Activated CD8-positive, alpha-beta memory T cell treated with anti-CD3 and anti-CD28 coated beads for 36 hours (primary cell): ENCODE data around the gene TMEM131. TPM values are rescaled to one million over a fixed set of nuclear protein-coding genes. Genes with fewer than 3 reads are reported as not detected.
"Not testable (repeated sequence)": the region's sequence is repeated elsewhere in the genome, so short reads cannot be mapped to it uniquely, and the experiment has no call there.

ENCODE experiments used
- CTCF ChIA-PET: fragments of 350-600 bp; sonication (Branson Sonifier 250); formaldehyde crosslinking; loops from one replicate; lab custom pipeline; 2021; ENCODE audit warnings: antibody characterized with exemption; lab: Charles Lee
- POLR2A ChIA-PET: fragments of 350-600 bp; sonication (Branson Sonifier 250); formaldehyde crosslinking; loops from one replicate; lab custom pipeline; 2021; ENCODE audit warnings: antibody characterized with exemption; lab: Charles Lee
- total RNA-seq, 2 experiments: library from RNA; stranded (reverse); gene quantifications; one replicate each; pipeline ENCODE4 v1.2.3, GENCODE V29; 2021

The TMEM131 gene
- total RNA-seq, 2 experiments from 2014 or later, result 34.9 to 37.9 TPM

DNA sequence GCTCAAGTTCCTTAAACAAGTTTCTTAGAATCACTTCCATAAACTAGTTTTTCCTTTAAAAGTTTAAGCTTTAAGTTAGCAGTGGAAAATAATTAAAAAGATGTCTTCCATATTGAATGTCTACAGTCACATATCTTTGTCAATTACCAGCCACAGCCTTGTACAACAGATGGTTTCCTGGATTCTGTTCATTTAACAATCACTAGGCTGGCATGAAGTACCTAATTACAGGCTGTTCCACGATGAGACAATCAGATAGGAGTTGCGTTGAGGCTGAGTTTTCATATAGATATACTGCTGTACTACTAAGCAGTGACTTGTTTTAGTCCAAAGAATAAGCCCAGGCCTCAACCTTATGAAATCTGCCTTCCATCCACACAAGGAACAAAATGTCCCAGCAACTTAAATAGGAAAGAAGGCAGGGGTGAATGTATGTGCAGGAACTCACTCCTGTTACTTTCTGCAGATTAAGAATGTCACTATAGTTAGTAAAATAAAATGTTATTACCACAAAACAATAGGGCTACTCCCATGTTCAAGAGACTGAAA, 151.4 kb downstream of the TMEM131 start:
- CTCF ChIA-PET, result no interaction called here
- POLR2A ChIA-PET, result no interaction called here

DNA sequence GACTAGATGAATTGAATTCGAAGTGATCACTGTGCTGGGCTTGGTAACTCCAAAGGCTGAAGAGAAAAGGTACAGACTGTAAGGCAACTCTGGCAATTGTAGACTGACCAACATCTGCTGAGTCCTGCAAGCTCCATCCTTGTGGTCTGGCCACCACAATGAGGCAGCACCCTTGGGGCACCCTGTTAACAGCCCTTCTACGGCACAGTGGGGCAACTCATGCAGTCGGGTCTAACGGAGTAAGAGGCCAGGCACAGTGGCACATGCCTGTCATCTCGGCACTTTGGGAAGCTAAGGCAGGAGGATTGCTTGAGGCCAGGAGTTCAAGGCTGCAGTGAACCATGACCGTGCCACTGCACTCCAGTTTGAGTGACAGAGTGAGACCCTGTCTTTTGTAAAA, 155.6 kb downstream of the TMEM131 start:
- POLR2A ChIA-PET, result no interaction called here
- CTCF ChIA-PET, result interaction anchor here (1.3 kb wide), 1 partner anchor 12 kb away, joined by 4 read pairs; no protein-coding TSS in a partner anchor

DNA sequence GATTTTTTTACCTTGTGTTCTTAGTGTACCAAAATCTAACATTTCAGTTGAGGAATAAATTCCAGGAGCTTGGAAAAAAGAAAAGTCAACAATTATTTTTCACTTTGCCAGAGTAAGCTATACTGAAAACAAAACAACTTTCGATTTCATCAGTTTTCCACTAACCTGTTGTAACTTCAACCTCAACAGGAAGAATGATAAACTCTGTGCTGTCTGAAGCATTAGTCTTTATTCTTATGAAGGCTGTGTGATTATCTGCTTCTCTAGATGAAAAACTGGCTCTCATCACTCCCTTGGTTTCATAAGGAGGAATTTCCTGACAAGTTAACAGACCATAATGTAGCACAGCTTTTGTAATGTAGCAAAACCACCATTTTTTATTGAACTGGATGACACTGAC, 161.1 kb downstream of the TMEM131 start:
- POLR2A ChIA-PET, result interaction anchor here (0.5 to 0.6 kb wide), 2 partner anchors 71 to 117 kb away, joined by 3 to 5 read pairs; no protein-coding TSS in a partner anchor
- CTCF ChIA-PET, result no interaction called here

DNA sequence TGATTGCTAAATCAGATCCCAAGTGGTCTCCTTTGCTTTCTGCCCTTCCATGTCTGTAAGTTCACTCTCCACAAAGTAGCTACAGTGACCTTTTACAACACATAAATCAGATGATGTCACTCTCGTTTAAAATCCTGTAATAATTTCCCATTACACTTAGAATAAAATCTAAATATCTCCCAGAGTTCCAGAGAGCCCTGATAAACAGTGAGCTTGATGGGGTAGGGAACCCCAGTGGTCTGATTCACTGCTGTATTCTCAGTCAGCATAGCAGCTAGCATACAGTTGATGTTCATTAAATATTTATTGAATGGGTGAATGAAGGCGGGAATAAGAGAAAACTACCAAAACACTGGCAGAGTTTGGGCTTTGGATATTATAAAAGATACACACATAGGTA, 164.6 kb downstream of the TMEM131 start:
- POLR2A ChIA-PET, result no interaction called here
- CTCF ChIA-PET, result no interaction called here

DNA sequence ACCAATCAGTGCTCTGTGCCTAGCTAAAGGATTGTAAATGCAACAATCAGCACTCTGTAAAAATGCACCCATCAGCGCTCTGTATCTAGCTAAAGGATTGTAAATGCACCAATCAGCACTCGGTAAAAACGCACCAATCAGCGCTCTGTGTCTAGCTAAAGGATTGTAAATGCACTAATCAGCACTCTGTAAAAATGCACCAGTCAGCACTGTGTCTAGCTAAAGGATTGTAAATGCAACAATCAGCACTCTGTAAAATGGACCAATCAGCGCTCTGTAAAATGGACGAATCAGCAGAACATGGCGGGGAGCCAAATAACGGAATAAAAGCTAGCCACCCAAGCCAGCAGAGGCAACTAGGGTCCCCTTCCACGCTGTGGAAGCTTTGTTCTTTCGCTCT, 166.5 kb downstream of the TMEM131 start:
- POLR2A ChIA-PET, CTCF ChIA-PET: not testable (repeated sequence)

DNA sequence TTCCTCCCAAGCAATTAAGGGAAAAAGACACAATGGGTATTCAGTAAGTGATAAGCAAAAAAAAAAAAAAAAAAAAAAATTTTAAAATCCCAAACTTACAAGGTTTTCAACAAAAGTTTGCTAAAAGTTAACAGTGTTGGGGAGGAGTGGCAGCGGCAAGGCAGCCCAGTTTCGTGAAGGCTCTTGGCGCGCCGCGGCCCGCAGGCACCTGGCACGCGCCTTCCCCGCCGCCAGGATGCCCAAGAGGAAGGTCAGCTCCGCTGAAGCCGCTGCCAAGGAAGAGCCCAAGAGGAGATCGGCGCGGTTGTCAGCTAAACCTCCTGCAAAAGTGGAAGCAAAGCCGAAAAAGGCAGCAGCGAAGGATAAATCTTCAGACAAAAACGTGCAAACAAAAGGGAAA, 168.7 kb downstream of the TMEM131 start:
- CTCF ChIA-PET, POLR2A ChIA-PET: not testable (repeated sequence)

DNA sequence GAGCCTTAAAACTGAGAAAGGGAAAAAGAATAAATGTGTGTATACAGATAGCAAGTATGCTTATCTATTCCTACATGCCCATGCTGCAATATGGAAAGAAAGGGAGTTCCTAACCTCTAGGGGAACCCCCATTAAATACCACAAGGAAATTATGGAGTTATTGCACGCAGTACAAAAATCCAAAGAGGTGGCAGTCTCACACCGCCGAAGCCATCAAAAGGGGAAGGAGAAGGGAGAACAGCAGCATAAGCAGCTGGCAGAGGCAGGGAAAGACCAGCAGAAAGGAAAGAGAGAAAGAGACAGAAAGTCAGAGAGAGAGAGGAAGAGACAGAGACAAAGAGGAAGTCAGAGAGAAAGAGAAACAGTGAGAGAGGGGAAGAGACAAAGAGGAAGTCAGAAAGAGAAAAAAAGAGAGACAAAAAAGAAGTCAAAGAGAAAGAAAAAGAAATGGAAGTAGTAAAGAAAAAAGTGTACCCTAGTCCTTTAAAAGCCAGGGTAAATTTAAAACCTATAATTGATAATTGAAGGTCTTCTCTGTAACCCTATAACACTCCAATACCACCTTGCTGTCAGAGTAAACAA, 169.4 kb downstream of the TMEM131 start:
- CTCF ChIA-PET, POLR2A ChIA-PET: not testable (repeated sequence)

DNA sequence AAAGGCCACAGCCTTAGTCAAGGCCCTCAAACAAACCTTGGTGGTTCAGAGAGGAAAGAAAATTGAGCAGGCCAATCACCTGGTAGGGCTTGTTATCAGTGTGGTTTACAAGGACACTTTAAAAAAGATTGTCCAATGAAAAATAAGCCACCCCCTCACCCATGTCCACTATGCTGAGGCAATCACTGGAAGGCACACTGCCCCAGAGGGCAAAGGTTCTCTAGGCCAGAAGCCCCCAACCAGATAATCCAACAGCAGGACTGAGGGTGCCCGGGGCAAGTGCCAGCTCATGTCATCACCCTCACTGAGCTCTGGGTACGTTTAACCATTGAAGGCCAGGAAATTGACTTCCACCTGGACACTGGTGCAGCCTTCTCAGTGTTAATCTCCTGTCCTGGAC, 171.7 kb downstream of the TMEM131 start:
- POLR2A ChIA-PET, CTCF ChIA-PET: not testable (repeated sequence)

DNA sequence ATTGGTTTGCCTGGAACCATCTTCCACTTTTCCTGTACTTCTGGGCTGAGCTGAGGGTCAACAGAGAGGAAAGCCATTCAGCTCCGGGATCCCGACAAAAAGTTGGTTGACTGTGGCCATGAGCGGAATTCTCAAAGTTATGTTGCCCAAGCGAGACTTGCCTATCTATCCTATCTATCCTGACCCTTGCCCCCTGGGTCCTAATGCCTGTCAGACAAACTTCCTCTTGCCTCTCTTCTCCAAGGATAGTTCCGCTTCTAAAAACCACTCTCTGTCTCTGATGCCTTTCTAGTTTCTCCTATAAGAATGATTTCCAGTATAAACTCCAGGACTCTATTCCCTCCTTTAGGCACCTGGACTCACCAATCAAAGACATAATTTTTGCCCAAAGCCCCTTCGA, 173.9 kb downstream of the TMEM131 start:
- POLR2A ChIA-PET, CTCF ChIA-PET: not testable (repeated sequence)

DNA sequence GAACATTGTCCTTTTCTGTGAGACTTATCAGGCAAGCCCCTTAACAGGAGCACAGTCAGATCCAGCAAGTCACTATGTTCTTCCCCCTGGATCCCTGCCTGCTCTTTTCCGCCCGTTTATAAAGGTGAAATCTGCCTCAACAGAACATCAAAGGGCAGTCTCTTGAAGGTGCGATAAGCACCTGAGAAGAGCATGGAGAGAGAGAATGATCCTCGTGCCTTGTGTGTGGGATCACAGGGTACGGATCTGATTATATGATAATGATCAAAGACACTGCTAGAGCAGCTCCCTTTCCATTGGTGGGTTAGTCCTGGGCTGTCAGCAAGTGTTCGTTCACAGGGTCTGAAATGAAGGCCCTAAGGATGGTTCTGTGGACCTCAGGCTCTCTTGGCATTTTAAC, 176.0 kb downstream of the TMEM131 start:
- CTCF ChIA-PET, result interaction anchor here (1.7 kb wide), 1 partner anchor 13 kb away, joined by 5 read pairs; no protein-coding TSS in a partner anchor
- POLR2A ChIA-PET, result no interaction called here

DNA sequence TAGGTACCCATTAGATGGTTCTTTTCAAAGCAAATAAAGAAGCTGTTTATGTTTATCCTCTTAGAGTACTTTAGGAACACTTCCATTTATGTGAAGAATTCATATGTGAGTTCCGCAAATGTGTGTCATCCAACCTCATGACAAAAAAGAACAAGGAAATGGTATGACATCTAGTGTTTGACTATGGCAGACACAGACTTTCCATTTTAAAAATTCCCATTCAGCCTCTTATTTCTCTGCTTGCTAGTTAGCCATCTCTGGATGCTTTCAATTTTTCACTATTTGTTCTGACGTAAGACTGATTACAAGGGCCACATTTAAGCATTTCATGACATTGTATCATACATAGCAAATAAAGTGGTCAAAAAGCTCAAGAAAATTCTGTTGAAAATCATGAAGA, 179.3 kb downstream of the TMEM131 start:
- POLR2A ChIA-PET, result no interaction called here
- CTCF ChIA-PET, result no interaction called here

DNA sequence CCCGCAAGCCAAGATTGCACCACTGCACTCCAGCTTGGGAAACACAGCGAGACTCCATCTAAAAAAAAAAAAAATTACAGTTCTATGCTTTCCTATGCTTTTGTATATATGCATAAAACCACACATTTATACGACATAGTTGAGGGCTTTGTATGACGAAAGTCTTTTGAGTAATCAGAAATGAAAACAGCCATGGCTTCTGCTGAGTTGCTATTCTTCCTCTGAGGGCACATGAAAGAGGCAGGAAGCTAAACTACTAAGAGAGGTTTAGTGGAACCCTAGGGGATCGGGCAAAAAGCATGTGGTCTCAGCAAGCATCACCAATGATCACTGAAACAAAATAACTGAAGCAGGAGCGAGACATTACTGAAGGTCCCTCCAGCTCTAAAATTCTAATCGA, 182.8 kb downstream of the TMEM131 start:
- ChIA-PET POLR2A (no interaction called here), CTCF (no interaction called here)

DNA sequence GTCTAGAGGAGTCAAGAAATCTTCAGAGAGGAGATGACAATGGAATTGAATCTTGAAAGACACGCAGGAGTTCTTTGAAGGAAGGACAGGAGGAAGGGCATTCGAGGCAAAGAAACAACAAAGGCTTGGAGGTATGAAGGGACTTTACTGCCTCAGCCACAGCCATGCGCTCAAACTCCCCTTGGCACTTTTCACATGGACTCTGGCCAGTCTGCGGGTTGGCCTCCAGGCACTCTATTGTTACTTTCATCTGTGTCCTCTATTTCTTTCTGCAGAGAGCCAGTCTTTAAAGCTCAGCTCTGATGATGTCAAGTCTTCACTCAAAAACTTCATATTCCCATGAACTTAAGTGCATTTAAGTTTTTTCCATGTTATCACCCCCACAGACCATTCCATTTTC, 186.9 kb downstream of the TMEM131 start:
- POLR2A ChIA-PET, result no interaction called here

DNA sequence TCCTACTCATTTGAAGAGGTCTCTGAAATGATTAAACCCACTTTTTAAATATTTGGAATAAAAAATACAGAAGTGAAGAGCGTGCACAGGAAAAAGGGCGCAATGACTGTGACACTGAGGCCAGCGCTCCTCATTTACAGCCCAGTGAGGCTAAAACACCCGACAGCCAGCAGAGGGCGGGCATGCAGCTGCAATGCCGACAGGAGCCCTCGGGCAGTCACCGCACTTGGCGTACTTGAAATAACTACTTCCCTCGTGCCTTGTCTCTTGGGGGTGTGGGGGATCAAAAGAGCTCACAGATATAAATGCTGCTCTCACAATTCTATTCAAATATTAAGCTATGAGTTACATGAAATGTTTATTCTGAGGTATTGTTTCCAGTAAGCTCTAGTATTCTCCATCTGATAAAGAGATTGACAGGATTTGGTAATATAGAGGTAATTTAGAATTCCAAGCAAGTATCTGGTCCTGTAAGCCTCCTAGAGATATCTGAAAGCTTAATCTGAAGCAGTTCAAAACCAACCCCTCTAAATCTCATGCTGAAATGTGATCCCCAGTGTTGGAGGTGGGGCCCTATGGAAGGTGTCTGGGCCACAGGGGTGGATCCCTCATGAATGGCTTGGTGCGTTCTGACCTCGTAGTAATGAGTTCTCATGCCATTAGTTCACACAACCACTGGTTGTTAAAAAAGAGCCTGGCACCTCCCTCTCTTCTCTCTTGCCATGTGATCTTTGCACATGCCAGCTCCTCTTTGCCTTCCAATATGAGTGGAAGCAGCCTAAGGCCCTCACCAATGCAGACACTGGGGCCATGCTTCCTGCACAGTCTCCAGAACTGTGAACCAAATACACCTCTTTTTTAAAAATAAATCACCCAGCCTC, 188.8 kb downstream of the TMEM131 start:
- ChIA-PET POLR2A (no interaction called here), CTCF (interaction anchor here (0.5 to 1.6 kb wide), 8 partner anchors 13 to 577 kb away, joined by 3 to 7 read pairs (median 4); no protein-coding TSS in a partner anchor)

More for the DNA sequence above, 186.9 kb downstream of the TMEM131 start:
- CTCF ChIA-PET, result no interaction called here

DNA sequence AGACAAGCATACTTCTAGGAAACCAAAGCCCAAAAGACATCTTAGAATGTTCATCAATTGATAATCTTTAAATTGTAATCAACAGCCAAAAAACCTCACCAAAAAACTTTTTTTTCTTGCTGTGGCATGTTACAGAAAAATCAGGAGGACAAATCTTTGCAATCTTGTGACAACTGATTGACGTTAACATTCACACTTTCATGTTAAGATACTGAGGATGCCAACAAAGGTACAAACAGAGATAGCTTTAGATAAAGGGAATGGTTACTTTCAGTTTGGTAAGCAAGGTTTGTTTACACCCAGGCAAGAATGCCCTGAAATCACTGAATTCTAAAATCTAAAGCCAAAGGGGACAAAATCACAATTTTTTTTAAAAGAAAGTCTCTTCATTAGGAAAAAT, 190.0 kb downstream of the TMEM131 start:
- ChIA-PET POLR2A (no interaction called here), CTCF (interaction anchor here (0.8 to 1.6 kb wide), 4 partner anchors 15 to 579 kb away, joined by 3 to 7 read pairs (median 6); no protein-coding TSS in a partner anchor)

DNA sequence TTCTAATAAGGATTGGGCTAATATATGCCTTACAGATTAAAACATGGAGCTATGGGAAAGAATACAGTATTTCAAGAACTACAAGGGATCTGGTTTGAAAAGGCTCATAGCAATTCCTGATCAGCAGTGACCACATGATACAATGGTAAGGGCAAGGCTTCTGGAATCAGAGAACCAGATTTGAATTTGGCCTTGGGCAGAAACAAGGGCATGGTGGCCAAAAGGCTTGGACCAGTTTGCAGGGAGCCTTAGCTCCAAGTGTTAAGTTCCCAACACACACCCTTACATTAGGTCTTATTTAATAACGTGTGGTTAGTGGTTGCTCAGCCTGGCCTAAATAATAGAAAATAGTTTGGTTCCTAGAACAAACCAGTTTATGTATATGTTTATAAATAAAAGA, 194.7 kb downstream of the TMEM131 start:
- ChIA-PET POLR2A (no interaction called here), CTCF (interaction anchor here (0.6 kb wide), 1 partner anchor 103 kb away, joined by 3 read pairs; no protein-coding TSS in a partner anchor)

DNA sequence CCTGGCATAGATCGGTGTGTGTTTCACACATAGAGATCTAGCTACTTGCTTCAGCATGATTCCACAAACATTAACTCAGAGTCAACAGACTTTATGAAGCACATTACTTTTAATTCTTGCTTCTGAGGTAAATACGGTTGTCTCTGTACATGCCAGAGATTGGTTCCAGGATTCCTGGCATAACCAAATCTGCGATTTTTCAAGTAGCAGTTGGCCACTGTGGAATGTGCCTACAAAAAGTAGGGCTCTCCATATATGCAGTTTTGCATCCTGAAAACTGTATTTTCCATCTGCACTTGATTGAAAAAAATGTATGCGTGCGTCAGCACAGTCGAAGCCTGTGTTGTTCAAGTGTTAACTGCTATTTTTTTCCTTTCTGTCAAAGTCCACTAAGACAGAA, 197.3 kb downstream of the TMEM131 start:
- POLR2A ChIA-PET, result no interaction called here
- CTCF ChIA-PET, result no interaction called here

DNA sequence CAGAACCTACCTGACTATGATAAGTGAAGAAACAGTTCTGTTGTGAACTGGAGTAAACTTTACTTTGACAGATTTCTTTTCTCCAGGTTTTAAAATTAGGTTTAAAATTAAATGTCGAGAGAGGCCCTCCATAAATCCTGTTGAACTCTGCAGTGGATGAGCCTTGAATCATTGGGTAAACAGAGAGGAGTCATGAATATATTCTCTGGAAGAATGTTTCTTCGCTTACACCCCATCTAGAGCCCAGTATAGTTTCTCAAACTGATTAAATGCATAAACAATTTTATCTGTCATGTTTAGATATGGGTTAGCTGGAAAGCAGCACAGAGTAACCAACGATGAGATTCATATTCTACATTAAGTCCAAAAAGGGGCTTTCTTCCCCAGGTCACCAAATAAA, 198.4 kb downstream of the TMEM131 start:
- ChIA-PET POLR2A (no interaction called here), CTCF (no interaction called here)

DNA sequence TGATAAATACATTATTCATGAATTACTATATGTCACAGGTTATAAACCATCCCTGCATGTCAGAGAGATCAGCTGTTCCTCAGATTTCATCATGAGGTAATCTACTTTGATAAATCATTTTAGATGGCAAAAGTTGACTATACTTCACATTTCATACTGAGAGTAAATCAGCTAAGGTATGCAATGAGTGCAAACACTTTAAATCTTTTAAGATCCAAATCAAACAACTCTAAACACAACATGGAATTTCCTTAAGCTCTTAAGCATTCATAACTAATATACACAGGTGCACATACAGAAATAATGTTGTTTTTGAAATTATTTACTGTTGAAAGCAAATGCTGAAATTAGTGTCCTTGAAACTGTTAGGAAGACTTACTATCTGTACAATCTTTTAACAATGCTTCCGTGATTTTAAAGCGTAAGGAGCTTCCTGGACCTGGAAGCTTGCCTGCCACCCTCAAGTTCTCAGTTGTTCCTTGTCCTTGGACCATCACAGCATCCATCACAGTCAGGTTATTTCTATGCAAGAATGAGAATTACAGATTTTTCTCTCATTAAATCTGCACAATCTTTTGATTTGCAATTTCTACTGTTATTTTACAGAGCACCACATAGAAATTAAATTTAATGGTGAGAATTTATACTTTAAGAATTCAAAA, 199.2 kb downstream of the TMEM131 start:
- CTCF ChIA-PET, result no interaction called here
- POLR2A ChIA-PET, result no interaction called here

DNA sequence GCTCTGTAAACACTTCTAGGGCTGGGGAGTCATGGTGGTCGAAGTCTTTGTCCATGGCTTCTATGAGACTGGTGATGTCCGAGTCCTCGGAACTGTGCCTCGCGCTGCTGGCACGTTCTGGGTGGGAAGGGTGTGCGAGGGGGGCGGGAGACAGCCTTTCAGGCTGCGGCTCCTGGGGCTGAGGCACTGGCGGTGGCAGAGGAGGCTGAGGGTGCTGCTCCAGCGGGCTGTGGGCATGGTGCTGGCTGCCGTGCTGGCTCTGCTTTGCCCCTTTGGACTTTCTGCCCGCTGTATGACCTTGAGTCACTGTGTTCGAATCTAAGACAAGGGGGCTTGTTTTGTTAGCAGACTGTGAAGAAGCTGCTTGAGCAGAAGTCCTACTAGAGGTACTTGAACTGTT, 203.3 kb downstream of the TMEM131 start:
- CTCF ChIA-PET, result no interaction called here
- POLR2A ChIA-PET, result no interaction called here
